H1 (cell line): ENCODE data around the gene PIGT. TPM values are rescaled to one million over a fixed set of nuclear protein-coding genes. Genes with fewer than 3 reads are reported as not detected.

Experiments used
- CTCF ChIA-PET: fragments of 300-600 bp; sonication (Branson Sonifier 250); formaldehyde crosslinking; loops from one replicate; lab custom pipeline; 2021; ENCODE audit not compliant: partially characterized antibody; lab: Charles Lee
- POLR2A ChIA-PET: fragments of 300-600 bp; sonication (Branson Sonifier 250); formaldehyde crosslinking; loops from one replicate; lab custom pipeline; 2021; ENCODE audit warnings: inconsistent platforms; ENCODE audit not compliant: partially characterized antibody; lab: Charles Lee
- DNase-seq, 2 experiments: peaks; one replicate each; pipeline versions ENCODE4 v3.0.0 to v3.0.0-alpha.2; 2010 to 2022; ENCODE audit warnings: low spot score in 2 of 2, low read depth in 1 of 2, mixed read lengths in 1 of 2
- FAIRE-seq: peaks from 2 replicates; lab custom pipeline; 2011; peaks lifted over from hg19 to GRCh38; lab: Jason Lieb, UNC
- H2AFZ ChIP-seq: 2 replicates; pipeline ENCODE4 v1.8.1; 2012; ENCODE audit warnings: low read length, inconsistent platforms
- H2AK5ac ChIP-seq: 2 replicates; pipeline ENCODE4 v1.6.1; 2013; ENCODE audit warnings: low read depth, low read length
- H2BK120ac ChIP-seq: replicated peaks from 2 replicates; pipeline ENCODE3; 2013; ENCODE audit warnings: low read depth, low read length, inconsistent platforms
- H2BK12ac ChIP-seq: 2 replicates; pipeline ENCODE4 v1.6.1; 2013; ENCODE audit warnings: low read depth, low read length
- H2BK15ac ChIP-seq: 2 replicates; pipeline ENCODE4 v1.6.1; 2013; ENCODE audit warnings: low read length
- H2BK20ac ChIP-seq: 2 replicates; pipeline ENCODE4 v1.6.1; 2013; ENCODE audit warnings: low read length
- H2BK5ac ChIP-seq: 2 replicates; pipeline ENCODE4 v1.6.1; 2013; ENCODE audit warnings: low read depth, low read length
- H3K14ac ChIP-seq: 2 replicates; pipeline ENCODE4 v1.6.1; 2013; ENCODE audit warnings: inconsistent platforms; ENCODE audit not compliant: insufficient read length
- H3K18ac ChIP-seq: 2 replicates; pipeline ENCODE4 v1.6.1; 2013; ENCODE audit warnings: low read length; ENCODE audit errors: extremely low read depth
- H3K23ac ChIP-seq: 2 replicates; pipeline ENCODE4 v1.6.1; 2013; ENCODE audit warnings: inconsistent platforms; ENCODE audit not compliant: insufficient read length
- H3K23me2 ChIP-seq: 2 replicates; pipeline ENCODE4 v1.6.1; 2013; ENCODE audit warnings: low read depth, low read length
- H3K27ac ChIP-seq: 2 replicates; pipeline ENCODE4 v1.6.1; 2011; ENCODE audit warnings: low read depth, low read length, inconsistent platforms
- H3K27me3 ChIP-seq, 4 experiments: replicated peaks in 1 of 4; 1 replicate in 1 of 4; 2 replicates in 3 of 4; pipeline versions ENCODE4 v1.6.1 to v1.8.1; 2011 to 2013; ENCODE audit warnings: low read length in 3 of 4, mild to moderate bottlenecking in 3 of 4, inconsistent platforms in 2 of 4, mixed read lengths in 2 of 4, moderate library complexity in 1 of 4; ENCODE audit not compliant: control insufficient read depth in 3 of 4, insufficient read depth in 3 of 4; ENCODE audit errors: extremely low read depth in 1 of 4
- H3K36me3 ChIP-seq, 4 experiments: 2 replicates each; pipeline versions ENCODE4 v1.6.1 to v1.8.1; 2011 to 2013; ENCODE audit warnings: mild to moderate bottlenecking in 4 of 4, low read length in 3 of 4, moderate library complexity in 2 of 4, control low read depth in 1 of 4, inconsistent platforms in 1 of 4; ENCODE audit not compliant: insufficient read depth in 4 of 4, control insufficient read depth in 2 of 4
- H3K4ac ChIP-seq: replicated peaks from 2 replicates; pipeline ENCODE3; 2013; ENCODE audit warnings: low read length, low read depth, mixed read lengths, inconsistent platforms; ENCODE audit not compliant: insufficient read length
- H3K4me1 ChIP-seq, 4 experiments: replicated peaks in 1 of 4; 1 replicate in 1 of 4; 2 replicates in 3 of 4; pipeline versions ENCODE4 v1.6.1 to v1.8.1; 2011 to 2013; ENCODE audit warnings: low read length in 3 of 4, inconsistent platforms in 2 of 4, mixed read lengths in 1 of 4; ENCODE audit not compliant: insufficient read depth in 4 of 4, control insufficient read depth in 3 of 4
- H3K4me2 ChIP-seq, 2 experiments: 2 replicates each; pipeline versions ENCODE4 v1.6.1 to v1.8.1; 2011 to 2013; ENCODE audit warnings: low read depth in 2 of 2, low read length in 2 of 2, control low read depth in 1 of 2, inconsistent platforms in 1 of 2, mild to moderate bottlenecking in 1 of 2; ENCODE audit not compliant: insufficient read depth in 1 of 2
- H3K4me3 ChIP-seq, 4 experiments: fragments of 200-600, 300-600 bp in 1 of 4; sonication (generic), shearing (Covaris generic), sonication (Bioruptor Twin) in 1 of 4; 2 replicates each; pipeline versions ENCODE4 v1.5.1 to v1.8.1; 2011 to 2016; ENCODE audit warnings: low read length in 4 of 4, low read depth in 3 of 4, control low read depth in 2 of 4, inconsistent platforms in 2 of 4, mild to moderate bottlenecking in 2 of 4, mixed read lengths in 1 of 4, moderate library complexity in 1 of 4; ENCODE audit not compliant: insufficient read depth in 2 of 4; ENCODE audit errors: extremely low read depth in 1 of 4
- H3K56ac ChIP-seq: replicated peaks from 2 replicates; pipeline ENCODE3; 2013; ENCODE audit warnings: low read depth, mild to moderate bottlenecking, mixed read lengths, low read length, inconsistent platforms; ENCODE audit not compliant: insufficient read length
- H3K79me1 ChIP-seq: 2 replicates; pipeline ENCODE4 v1.6.1; 2013; ENCODE audit warnings: low read depth, low read length, control low read depth
- H3K79me2 ChIP-seq, 2 experiments: 2 replicates each; pipeline versions ENCODE4 v1.6.1 to v1.8.1; 2012 to 2013; ENCODE audit warnings: low read length in 2 of 2, mild to moderate bottlenecking in 2 of 2, inconsistent platforms in 1 of 2; ENCODE audit not compliant: insufficient read depth in 2 of 2, control insufficient read depth in 1 of 2
- H3K9ac ChIP-seq, 4 experiments: replicated peaks in 1 of 4; 1 replicate in 1 of 4; 2 replicates in 3 of 4; pipeline versions ENCODE4 v1.6.1 to v1.8.1; 2011 to 2013; ENCODE audit warnings: low read depth in 3 of 4, low read length in 3 of 4, control low read depth in 2 of 4, mild to moderate bottlenecking in 2 of 4, moderate library complexity in 2 of 4, inconsistent platforms in 1 of 4; ENCODE audit errors: extremely low read depth in 1 of 4
- H3K9me3 ChIP-seq, 2 experiments: 2 replicates each; pipeline versions ENCODE4 v1.6.1 to v1.8.1; 2012 to 2013; ENCODE audit warnings: mild to moderate bottlenecking in 2 of 2, moderate library complexity in 2 of 2, control low read depth in 1 of 2, inconsistent platforms in 1 of 2, low read depth in 1 of 2, low read length in 1 of 2, mixed read lengths in 1 of 2; ENCODE audit not compliant: insufficient read depth in 2 of 2
- H4K20me1 ChIP-seq, 2 experiments: replicated peaks in 1 of 2; 2 replicates each; pipeline versions ENCODE3 to v1.8.1; 2011 to 2013; ENCODE audit warnings: inconsistent platforms in 2 of 2, low read length in 2 of 2, mild to moderate bottlenecking in 1 of 2; ENCODE audit not compliant: insufficient read depth in 2 of 2, control insufficient read depth in 1 of 2
- H4K5ac ChIP-seq: 2 replicates; pipeline ENCODE4 v1.6.1; 2013; ENCODE audit warnings: low read length, low read depth, mixed read lengths, inconsistent platforms; ENCODE audit not compliant: insufficient read length
- H4K8ac ChIP-seq: 2 replicates; pipeline ENCODE4 v1.8.0; 2013; ENCODE audit warnings: mild to moderate bottlenecking, moderate library complexity, low read length, inconsistent platforms; ENCODE audit not compliant: insufficient read depth; ENCODE audit errors: extremely low read depth
- H4K91ac ChIP-seq: replicated peaks from 2 replicates; pipeline ENCODE3; 2013; ENCODE audit warnings: low read length, mixed read lengths, inconsistent platforms; ENCODE audit not compliant: insufficient read length
- HDAC2 ChIP-seq, 2 experiments: fragments of 300-600 bp in 1 of 2; sonication (generic) in 1 of 2; IDR thresholded peaks; 2 replicates each; pipeline ENCODE4 v1.6.1; 2011 to 2012; ENCODE audit warnings: low read depth in 2 of 2, low read length in 2 of 2, mild to moderate bottlenecking in 2 of 2, moderate library complexity in 2 of 2, borderline replicate concordance in 1 of 2, inconsistent platforms in 1 of 2
- RNF2 ChIP-seq: fragments of 200-900, 300-1000 bp; sonication (generic); IDR thresholded peaks from 2 replicates; pipeline ENCODE4 v1.7.1; 2016; ENCODE audit warnings: borderline replicate concordance, low read depth, mild to moderate bottlenecking, antibody characterized with exemption, low read length; ENCODE audit not compliant: poor library complexity, severe bottlenecking; ENCODE audit errors: missing control alignments
- SIN3A ChIP-seq, 2 experiments: IDR thresholded peaks in 1 of 2; conservative IDR thresholded peaks in 1 of 2; 2 replicates each; pipeline ENCODE4 v1.6.1; 2011 to 2012; ENCODE audit warnings: low read length in 2 of 2, improper control_type of control experiment in 1 of 2, low read depth in 1 of 2, mild to moderate bottlenecking in 1 of 2
- WGBS, 2 experiments: shearing (Covaris generic) in 1 of 2; methylation state at CpG; one replicate each; pipeline versions ENCODE4 v1.1.6 to v1.1.7; 2013 to 2015; ENCODE audit warnings: low lambda C conversion rate in 2 of 2, mixed read lengths in 2 of 2, inconsistent platforms in 1 of 2, low coverage in 1 of 2, missing lambda C conversion rate in 1 of 2; ENCODE audit not compliant: insufficient replicate concordance in 2 of 2, insufficient coverage in 1 of 2, insufficient read length in 1 of 2; ENCODE audit errors: extremely low coverage in 1 of 2, missing lambda C conversion rate in 1 of 2; 5-methylcytosine and 5-hydroxymethylcytosine counted together
- polyA plus RNA-seq, 7 experiments: library from polyadenylated mRNA; depleted of rRNA in 3 of 7; stranded (reverse) in 5 of 7; unstranded in 2 of 7; fragments of >200 nt in 5 of 7; fragments of 200-250 nt in 2 of 7; gene quantifications; 1 replicate in 5 of 7; 2 replicates in 1 of 7; 4 replicates in 1 of 7; pipeline versions ENCODE4 v1.2.1 to v1.2.3, GENCODE V29; 2011 to 2013; ENCODE audit warnings: missing spikeins in 2 of 7, mixed read lengths in 2 of 7
- total RNA-seq: library from RNA; stranded (reverse); fragmentation: NEBNext Ultra II Directional; extraction: Animal tissue kit (Norgen Biotek cat#: 25700); gene quantifications from 2 replicates; pipeline ENCODE4 v1.2.1, GENCODE V29; 2021

The PIGT gene
- total and polyA plus RNA-seq, 2 of the 8 experiments (the other 6 are each of a cell fraction or from before 2014, with no cell fraction given) = 66.0 to 89.7 TPM

- Histone ChIP-seq H3K79me1 (peaks cover 6% of the 10 kb centered on the region; the same call in 1 of the 2 replicates), H2AK5ac (no peak overlapping the region), H2BK5ac (no peak overlapping the region), H3K4me2 (no peak overlapping the region), H3K23ac (no peak overlapping the region), H3K56ac (no peak overlapping the region), H4K91ac (no peak overlapping the region), H3K4me1 (peaks cover 0 to 7% (median 4%) of the 10 kb centered on the region in 4 experiments; a peak in 6 of 7 replicates), H4K5ac (no peak overlapping the region), H3K4ac (no peak overlapping the region), H2AFZ (no peak overlapping the region), H2BK12ac (no peak overlapping the region), H3K27me3 (no peaks in the 10 kb centered on the region), H3K27ac (no peak overlapping the region), H4K8ac (no peak overlapping the region), H3K4me3 (no peak overlapping the region), H3K14ac (no peak overlapping the region), H4K20me1 (peaks cover 0 to 8% of the 10 kb centered on the region in 2 experiments), H2BK15ac (no peak overlapping the region), H3K18ac (no peak overlapping the region), H3K9ac (no peak overlapping the region), H2BK20ac (no peak overlapping the region), H2BK120ac (no peak overlapping the region), H3K9me3 (no peaks in the 10 kb centered on the region), H3K23me2 (peaks cover 7% of the 10 kb centered on the region), H3K36me3 (peaks cover 3 to 12% (median 6%) of the 10 kb centered on the region in 4 experiments; a peak in 6 of 8 replicates), H3K79me2 (peaks cover 0 to 13% of the 10 kb centered on the region in 2 experiments; a peak in 2 of 4 replicates)
- ChIA-PET POLR2A (interaction anchor here (1.3 to 13.2 kb wide), 3 partner anchors 9 to 49 kb away, joined by 3 to 113 read pairs (median 3); partner anchors contain the start of genes PIGT and SDC4), CTCF (interaction anchor here (0.8 to 11.9 kb wide), 10 partner anchors 11 to 405 kb away, joined by 3 to 186 read pairs (median 4); no protein-coding TSS in a partner anchor)
- DNase-seq (no peak), FAIRE-seq (no peak)
- TF ChIP-seq HDAC2 (IDR thresholded peaks at IDR 0.05; ENCODE audit: borderline replicate concordance in 1 of 2, low read depth in 2 of 2, low read length in 2 of 2) (no peak), SIN3A (conservative IDR thresholded peaks at IDR 0.05 in 1 of 2, IDR thresholded peaks at IDR 0.05 in 1 of 2; ENCODE audit: low read depth in 1 of 2, low read length in 2 of 2) (no peak), RNF2 (no peak)
- 85% methylated on average over 11 of the region's 11 CpGs; no CpG with 5 or more reads in 1 of the 2 experiments for WGBS, 2 experiments
These were observed 49.3 kb upstream of the PIGT start for GRCh38 chr20:45366631-45367030.
